Smooth muscle cell (in vitro differentiated cells): ENCODE results near the gene RTP4. TPM values are rescaled to one million over a fixed set of nuclear protein-coding genes. Genes with fewer than 3 reads are reported as not detected.

Experiments used
- DNase-seq: peaks from one replicate; lab custom pipeline; 2025; ENCODE audit not compliant: unreplicated experiment; lab: John Stamatoyannopoulos, UW
- H2AFZ ChIP-seq: fragments of 200-600 bp; sonication (generic); 2 replicates; pipeline ENCODE4 v1.6.0; 2016; ENCODE audit warnings: antibody characterized with exemption, low read depth, mild to moderate bottlenecking
- H3F3A ChIP-seq: fragments of 200-600 bp; sonication (generic); 2 replicates; pipeline ENCODE4 v1.6.0; 2017; ENCODE audit warnings: antibody characterized with exemption, low read depth
- H3K27ac ChIP-seq: fragments of 200-600 bp; sonication (generic); 2 replicates; pipeline ENCODE4 v1.5.1; 2016; ENCODE audit warnings: low read depth, mild to moderate bottlenecking
- H3K27me3 ChIP-seq: fragments of 200-600 bp; sonication (generic); 2 replicates; pipeline ENCODE4 v1.6.1; 2016; ENCODE audit warnings: low read depth, mild to moderate bottlenecking
- H3K36me3 ChIP-seq: fragments of 200-600 bp; sonication (generic); 2 replicates; pipeline ENCODE4 v1.5.1; 2016; ENCODE audit warnings: low read depth
- H3K4me1 ChIP-seq: fragments of 200-600 bp; sonication (generic); 2 replicates; pipeline ENCODE4 v1.5.1; 2016; ENCODE audit warnings: low read depth
- H3K4me2 ChIP-seq: fragments of 200-600 bp; sonication (generic); 2 replicates; pipeline ENCODE4 v1.6.0; 2016; ENCODE audit warnings: mild to moderate bottlenecking
- H3K4me3 ChIP-seq: fragments of 200-600 bp; sonication (generic); 2 replicates; pipeline ENCODE4 v1.5.1; 2016; ENCODE audit warnings: mild to moderate bottlenecking
- H3K79me2 ChIP-seq: fragments of 200-600 bp; sonication (generic); 2 replicates; pipeline ENCODE4 v1.6.0; 2016; ENCODE audit warnings: low read depth, mild to moderate bottlenecking
- H3K9ac ChIP-seq: fragments of 200-600 bp; sonication (generic); 2 replicates; pipeline ENCODE4 v1.6.0; 2016; ENCODE audit warnings: low read depth
- H3K9me3 ChIP-seq: fragments of 200-600 bp; sonication (generic); replicated peaks from 2 replicates; pipeline ENCODE4 v1.5.1; 2016; ENCODE audit warnings: low read depth
- H4K20me1 ChIP-seq: fragments of 200-600 bp; sonication (generic); 2 replicates; pipeline ENCODE4 v1.6.0; 2016; ENCODE audit warnings: low read depth
- WGBS: methylation state at CpG from one replicate; pipeline ENCODE4 v1.1.7; 2016; ENCODE audit warnings: low lambda C conversion rate; 5-methylcytosine and 5-hydroxymethylcytosine counted together
- polyA plus RNA-seq: library from polyadenylated mRNA; unstranded; fragments of >200 nt; fragmentation: Nextera tagmentation; extraction: Ambion mirVana; gene quantifications from 2 replicates; pipeline ENCODE4 v1.2.1, GENCODE V29; 2016
- total RNA-seq: library from RNA; depleted of rRNA; stranded (reverse); fragments of >200 nt; gene quantifications from 2 replicates; pipeline ENCODE4 v1.2.3, GENCODE V29; 2014
- TF ChIP-seq, protein P1 (sequence below): fragments of 200-600 bp; sonication (generic); IDR thresholded peaks from 2 replicates; pipeline ENCODE4 v1.5.1; 2017; ENCODE audit warnings: borderline replicate concordance, mild to moderate bottlenecking, antibody characterized with exemption; ENCODE audit not compliant: insufficient read depth, poor library complexity, severe bottlenecking

RTP4 gene
- total and polyA plus RNA-seq, 2 experiments from 2014 or later, result 0.53 TPM; not detected in 1

DNA sequence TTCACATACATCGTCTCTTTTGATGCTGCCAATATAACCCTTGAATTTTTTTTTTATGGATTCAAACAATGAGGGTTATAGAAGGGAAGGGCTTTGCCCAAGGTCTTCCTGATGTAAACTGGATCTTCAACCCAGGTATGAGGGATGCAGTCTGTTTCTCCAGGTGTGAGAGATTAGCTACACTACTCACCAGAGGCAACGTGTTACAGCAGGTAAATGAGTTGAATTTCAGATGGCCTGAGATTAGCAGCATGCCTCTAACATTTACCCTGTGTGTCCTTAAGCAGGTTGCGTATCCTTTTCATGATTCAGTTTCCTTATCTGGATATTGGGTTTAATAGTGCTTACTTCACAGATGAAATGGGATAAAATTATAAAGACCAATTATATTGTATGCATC, 1.9 kb downstream of the RTP4 start:
- Histone ChIP-seq H3K9ac (no peak overlapping the region), H3K27ac (no peak overlapping the region), H3K4me2 (no peak overlapping the region), H4K20me1 (no peaks in the 10 kb centered on the region), H3K27me3 (no peaks in the 10 kb centered on the region), H3K4me1 (no peaks in the 10 kb centered on the region), H3K79me2 (no peaks in the 10 kb centered on the region), H3K36me3 (no peaks in the 10 kb centered on the region), H3K9me3 (no peaks in the 10 kb centered on the region), H3F3A (no peaks in the 10 kb centered on the region), H3K4me3 (no peak overlapping the region), H2AFZ (no peak overlapping the region)
- 88% methylated on average over 3 of the region's 3 CpGs for WGBS
- TF ChIP-seq, protein P1, sequence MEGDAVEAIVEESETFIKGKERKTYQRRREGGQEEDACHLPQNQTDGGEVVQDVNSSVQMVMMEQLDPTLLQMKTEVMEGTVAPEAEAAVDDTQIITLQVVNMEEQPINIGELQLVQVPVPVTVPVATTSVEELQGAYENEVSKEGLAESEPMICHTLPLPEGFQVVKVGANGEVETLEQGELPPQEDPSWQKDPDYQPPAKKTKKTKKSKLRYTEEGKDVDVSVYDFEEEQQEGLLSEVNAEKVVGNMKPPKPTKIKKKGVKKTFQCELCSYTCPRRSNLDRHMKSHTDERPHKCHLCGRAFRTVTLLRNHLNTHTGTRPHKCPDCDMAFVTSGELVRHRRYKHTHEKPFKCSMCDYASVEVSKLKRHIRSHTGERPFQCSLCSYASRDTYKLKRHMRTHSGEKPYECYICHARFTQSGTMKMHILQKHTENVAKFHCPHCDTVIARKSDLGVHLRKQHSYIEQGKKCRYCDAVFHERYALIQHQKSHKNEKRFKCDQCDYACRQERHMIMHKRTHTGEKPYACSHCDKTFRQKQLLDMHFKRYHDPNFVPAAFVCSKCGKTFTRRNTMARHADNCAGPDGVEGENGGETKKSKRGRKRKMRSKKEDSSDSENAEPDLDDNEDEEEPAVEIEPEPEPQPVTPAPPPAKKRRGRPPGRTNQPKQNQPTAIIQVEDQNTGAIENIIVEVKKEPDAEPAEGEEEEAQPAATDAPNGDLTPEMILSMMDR, result no peak
- DNase-seq, result no peak

DNA sequence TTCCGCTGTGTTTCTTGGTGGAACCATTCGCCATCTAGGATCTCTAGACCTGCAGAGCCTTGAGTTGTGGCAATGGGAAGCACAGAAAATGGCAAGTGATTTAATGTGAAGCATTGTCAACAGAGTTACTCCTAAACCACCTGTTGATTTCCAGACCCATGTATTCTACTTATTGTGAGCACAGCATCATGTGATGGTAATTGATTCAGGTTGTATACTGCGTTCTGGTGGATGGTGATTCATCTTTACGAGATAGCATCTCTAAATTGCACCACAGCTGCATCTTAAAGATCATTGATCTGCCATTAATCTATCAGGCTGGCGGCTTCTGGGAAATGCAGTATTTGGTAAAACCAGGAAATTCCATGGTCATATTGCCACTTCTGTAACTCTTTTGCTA, 7.4 kb downstream of the RTP4 start:
- H2AFZ ChIP-seq, result no peak overlapping the region
- H3K27me3 ChIP-seq, result no peaks in the 10 kb centered on the region
- WGBS, result 84% methylated on average over 5 of the region's 5 CpGs
- no peak for DNase-seq
- no peak overlapping the region for H3K4me3 ChIP-seq
- H3K9me3 ChIP-seq, result no peaks in the 10 kb centered on the region
- H3K36me3 ChIP-seq, result no peaks in the 10 kb centered on the region
- H3K9ac ChIP-seq, result no peak overlapping the region
- TF ChIP-seq, protein P1, result no peak
- no peaks in the 10 kb centered on the region for H3K79me2 ChIP-seq
- no peak overlapping the region for H3K4me2 ChIP-seq
- H4K20me1 ChIP-seq, result no peaks in the 10 kb centered on the region
- H3K4me1 ChIP-seq, result no peaks in the 10 kb centered on the region
- H3F3A ChIP-seq, result no peaks in the 10 kb centered on the region
- H3K27ac ChIP-seq, result no peak overlapping the region

DNA sequence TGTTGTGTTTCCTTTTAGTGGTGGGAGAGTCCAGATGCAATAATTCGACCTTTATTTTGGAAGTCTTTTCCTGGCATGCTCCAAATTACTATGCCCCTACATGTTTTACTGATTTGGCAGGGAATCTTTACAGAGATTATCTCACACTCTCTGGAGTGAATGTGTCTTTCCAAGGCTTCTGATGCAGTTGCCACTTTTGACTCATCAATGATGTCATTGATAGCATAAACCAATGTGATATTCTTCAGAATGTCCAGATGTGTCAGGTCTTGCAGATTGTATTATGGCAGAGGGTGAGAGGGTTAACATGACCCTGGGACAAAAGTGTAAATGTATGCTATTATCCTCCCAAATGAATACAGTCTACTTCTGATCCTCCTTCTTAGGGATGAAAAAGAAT, 9.7 kb downstream of the RTP4 start:
- Histone ChIP-seq H3K4me3 (no peak overlapping the region), H3K4me1 (peaks cover 3% of the 10 kb centered on the region), H3K9ac (no peak overlapping the region), H3F3A (no peaks in the 10 kb centered on the region), H3K27me3 (no peaks in the 10 kb centered on the region), H3K9me3 (no peaks in the 10 kb centered on the region), H3K27ac (no peak overlapping the region), H3K79me2 (no peaks in the 10 kb centered on the region), H3K36me3 (no peaks in the 10 kb centered on the region), H2AFZ (no peak overlapping the region), H4K20me1 (no peaks in the 10 kb centered on the region), H3K4me2 (no peak overlapping the region)
- no peak for DNase-seq
- TF ChIP-seq, protein P1, result no peak
- 87% methylated on average over 1 of the region's 1 CpG for WGBS

DNA sequence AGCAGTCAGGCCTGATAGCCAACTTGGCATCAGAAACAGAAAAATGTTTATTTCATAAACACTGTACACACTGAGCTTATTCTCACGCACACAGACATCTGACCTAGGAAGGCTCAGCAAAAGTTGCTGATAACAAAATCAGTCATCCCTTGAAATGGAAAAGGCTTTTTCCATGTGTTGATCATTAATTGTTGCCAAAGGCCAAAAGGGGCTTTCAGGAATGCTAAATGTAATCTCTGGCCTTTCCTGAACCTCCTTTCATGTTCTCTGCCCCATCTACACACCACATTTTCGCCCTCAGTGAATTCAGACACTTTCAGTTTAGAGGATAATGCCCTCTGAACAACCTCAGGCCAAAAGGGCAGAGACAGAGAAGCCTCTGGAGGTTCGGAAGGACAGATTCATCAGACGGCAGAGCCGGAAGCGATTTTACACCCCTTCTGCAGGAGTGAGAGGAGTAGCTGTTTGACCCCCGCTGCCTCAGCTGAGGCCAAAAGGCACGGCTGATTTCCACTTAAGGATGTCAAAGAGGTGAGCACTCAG, 14.5 kb downstream of the RTP4 start:
- Histone ChIP-seq H3K4me1 (peaks cover 3% of the 10 kb centered on the region), H3K4me3 (no peak overlapping the region), H3K4me2 (no peak overlapping the region), H3K27ac (no peak overlapping the region), H3K79me2 (no peaks in the 10 kb centered on the region), H3K27me3 (no peaks in the 10 kb centered on the region), H3K36me3 (no peaks in the 10 kb centered on the region), H3K9ac (no peak overlapping the region), H3K9me3 (no peaks in the 10 kb centered on the region), H2AFZ (peak overlapping the region; percentile 46), H3F3A (no peaks in the 10 kb centered on the region), H4K20me1 (no peaks in the 10 kb centered on the region)
- TF ChIP-seq, protein P1, result no peak
- DNase-seq, result no peak
- WGBS, result 65% methylated on average over 8 of the region's 8 CpGs
